Endothelial cell (in vitro differentiated cells): ENCODE data around the gene LRRC4B. TPM values are rescaled to one million over a fixed set of nuclear protein-coding genes. Genes with fewer than 3 reads are reported as not detected.
"Not testable (repeated sequence)": the region's sequence is repeated elsewhere in the genome, so short reads cannot be mapped to it uniquely, and the experiment has no call there.

ENCODE experiments used
- DNase-seq: peaks from one replicate; pipeline ENCODE4 v3.0.0; 2021; ENCODE audit warnings: low spot score
- H3K27ac Mint-ChIP-seq: one replicate; pipeline ENCODE4 v1.8.0; 2021; ENCODE audit warnings: mixed read lengths, inconsistent platforms; ENCODE audit not compliant: unreplicated experiment
- H3K27me3 Mint-ChIP-seq: one replicate; pipeline ENCODE4 v1.8.0; 2021; ENCODE audit warnings: mild to moderate bottlenecking, moderate library complexity, mixed read lengths, inconsistent platforms; ENCODE audit not compliant: unreplicated experiment
- H3K36me3 Mint-ChIP-seq: one replicate; pipeline ENCODE4 v1.8.0; 2021; ENCODE audit warnings: mild to moderate bottlenecking, low read depth, mixed read lengths, inconsistent platforms; ENCODE audit not compliant: unreplicated experiment
- H3K4me1 Mint-ChIP-seq: one replicate; pipeline ENCODE4 v1.8.0; 2021; ENCODE audit warnings: mild to moderate bottlenecking, mixed read lengths, inconsistent platforms; ENCODE audit not compliant: unreplicated experiment
- H3K4me3 Mint-ChIP-seq: one replicate; pipeline ENCODE4 v1.8.0; 2021; ENCODE audit warnings: mild to moderate bottlenecking, mixed read lengths, inconsistent platforms; ENCODE audit not compliant: unreplicated experiment
- H3K9me3 Mint-ChIP-seq: one replicate; pipeline ENCODE4 v1.8.0; 2021; ENCODE audit warnings: mixed read lengths, inconsistent platforms; ENCODE audit not compliant: unreplicated experiment
- CTCF ChIP-seq: fragments of 200-600 bp; sonication (generic); IDR thresholded peaks from one replicate; pipeline ENCODE4 v1.5.0; 2021; ENCODE audit warnings: antibody characterized with exemption; ENCODE audit not compliant: unreplicated experiment
- total RNA-seq: library from RNA; stranded (reverse); fragmentation: NEBNext Ultra II Directional; extraction: Animal tissue kit (Norgen Biotek cat#: 25700); gene quantifications from one replicate; pipeline ENCODE4 v1.2.1, GENCODE V29; 2021; ENCODE audit not compliant: unreplicated experiment

The LRRC4B gene
- total RNA-seq, 1 donor from 2014 or later = 3.0 TPM

- Mint-ChIP-seq H3K27me3 (peaks cover 14% of the 10 kb centered on the region), H3K36me3 (peaks cover 23% of the 10 kb centered on the region), H3K9me3 (peaks cover 34% of the 10 kb centered on the region), H3K4me3 (peak overlapping the region; percentile 45), H3K4me1 (no peaks in the 10 kb centered on the region), H3K27ac (no peak overlapping the region)
- no peak for DNase-seq
- no peak for TF ChIP-seq CTCF
Observed at GRCh38 chr19:50475101-50475568, 93.1 kb downstream of the LRRC4B start.

- Mint-ChIP-seq H3K27me3 (peaks cover 18% of the 10 kb centered on the region), H3K9me3 (peaks cover 44% of the 10 kb centered on the region), H3K36me3 (peaks cover 27% of the 10 kb centered on the region)
- not testable (repeated sequence) for H3K4me1 Mint-ChIP-seq, H3K27ac Mint-ChIP-seq, DNase-seq, H3K4me3 Mint-ChIP-seq
Observed at GRCh38 chr19:50473336-50473735, 94.9 kb downstream of the LRRC4B start.

- Mint-ChIP-seq H3K4me1 (no peaks in the 10 kb centered on the region), H3K4me3 (no peak overlapping the region), H3K36me3 (peaks cover 9% of the 10 kb centered on the region), H3K27ac (no peak overlapping the region), H3K9me3 (peaks cover 33% of the 10 kb centered on the region), H3K27me3 (peaks cover 9% of the 10 kb centered on the region)
- no peak for DNase-seq
- TF ChIP-seq CTCF = no peak
Observed at GRCh38 chr19:50468818-50469217, 99.4 kb downstream of the LRRC4B start.

GRCh38 chr19:50467566-50467965 lies 100.7 kb downstream of the LRRC4B start:
- H3K4me1 Mint-ChIP-seq = no peaks in the 10 kb centered on the region
- H3K9me3 Mint-ChIP-seq = peaks cover 27% of the 10 kb centered on the region
- no peak overlapping the region for H3K27ac Mint-ChIP-seq
- H3K4me3 Mint-ChIP-seq = no peak overlapping the region
- peaks cover 8% of the 10 kb centered on the region for H3K27me3 Mint-ChIP-seq
- H3K36me3 Mint-ChIP-seq = peaks cover 9% of the 10 kb centered on the region
- DNase-seq = no peak
- no peak for TF ChIP-seq CTCF

Other genes starting within 250 kb of the LRRC4B start
- not detected for gene KCNC3, start 239.1 kb downstream of the LRRC4B start, total RNA-seq
- not detected for gene NAPSA, start 202.8 kb downstream of the LRRC4B start, total RNA-seq
- 21.6 TPM for gene NR1H2, start 192.0 kb downstream of the LRRC4B start, total RNA-seq
- gene POLD1, start 184.1 kb downstream of the LRRC4B start, total RNA-seq = 54.4 TPM
- gene SPIB, start 149.5 kb downstream of the LRRC4B start, total RNA-seq = not detected
- gene MYBPC2, start 135.5 kb downstream of the LRRC4B start, total RNA-seq = 0.46 TPM
- 0.21 TPM for gene EMC10, start 91.9 kb downstream of the LRRC4B start, total RNA-seq
- not detected for gene GARIN5A, start 91.6 kb downstream of the LRRC4B start, total RNA-seq
- 0.46 TPM for gene JOSD2, start 57.2 kb downstream of the LRRC4B start, total RNA-seq
- gene ASPDH, start 54.5 kb downstream of the LRRC4B start, total RNA-seq = not detected
- gene SYT3, start 71.4 kb upstream of the LRRC4B start, total RNA-seq = 0.15 TPM
- not detected for gene C19orf81, start 81.0 kb upstream of the LRRC4B start, total RNA-seq
- gene SHANK1, start 151.4 kb upstream of the LRRC4B start, total RNA-seq = 6.5 TPM
- 37.3 TPM for gene CLEC11A, start 154.9 kb upstream of the LRRC4B start, total RNA-seq
- gene GPR32, start 202.0 kb upstream of the LRRC4B start, total RNA-seq = not detected
- not detected for gene ACP4, start 222.0 kb upstream of the LRRC4B start, total RNA-seq